Duodenal mucosa (tissue), 2 donors: ENCODE data around the gene C21orf91.

ENCODE experiments used
- H3K27ac ChIP-seq: one replicate; pipeline ENCODE4 v1.7.0; 2013; ENCODE audit warnings: low read depth, low read length
- H3K27me3 ChIP-seq, 2 donors: one replicate each; pipeline ENCODE4 v1.7.0; 2013; ENCODE audit warnings: low read length in 2 of 2, control low read depth in 1 of 2; ENCODE audit not compliant: insufficient read depth in 2 of 2, control insufficient read depth in 1 of 2
- H3K36me3 ChIP-seq, 2 donors: one replicate each; pipeline ENCODE4 v1.7.0; 2013; ENCODE audit warnings: low read length in 2 of 2, control low read depth in 1 of 2; ENCODE audit not compliant: insufficient read depth in 2 of 2, control insufficient read depth in 1 of 2
- H3K4me1 ChIP-seq, 2 donors: one replicate each; pipeline ENCODE4 v1.7.0; 2013; ENCODE audit warnings: low read length in 2 of 2, control low read depth in 1 of 2; ENCODE audit not compliant: insufficient read depth in 2 of 2, control insufficient read depth in 1 of 2
- H3K4me3 ChIP-seq, 2 donors: one replicate each; pipeline ENCODE4 v1.7.0; 2013; ENCODE audit warnings: low read length in 2 of 2, low read depth in 1 of 2
- H3K9ac ChIP-seq, 2 donors: one replicate each; pipeline ENCODE4 v1.7.0; 2013; ENCODE audit warnings: low read length in 2 of 2, low read depth in 1 of 2
- H3K9me3 ChIP-seq, 2 donors: one replicate each; pipeline ENCODE4 v1.7.0; 2013; ENCODE audit warnings: low read length in 2 of 2, control low read depth in 1 of 2; ENCODE audit not compliant: control insufficient read depth in 1 of 2

C21orf91 gene

GRCh38 chr21:17819114-17819876, at the start of gene C21orf91:
TSS of gene C21orf91 (minus strand) at chr21:17819356. CDS start at chr21:17818318, 1,038 bp downstream.
- H3K9ac ChIP-seq = peak within 1 kb of the TSS; percentile 79 to 81
- no peaks in the 10 kb centered on the region for H3K27me3 ChIP-seq
- peaks cover 5 to 13% of the 10 kb centered on the region in 2 donors for H3K4me1 ChIP-seq
- peak within 1 kb of the TSS; percentile 92 for H3K27ac ChIP-seq
- no peaks in the 10 kb centered on the region for H3K9me3 ChIP-seq
- H3K36me3 ChIP-seq = peaks cover 0 to 4% of the 10 kb centered on the region in 2 donors
- peak within 1 kb of the TSS; percentile 81 to 96 for H3K4me3 ChIP-seq

GRCh38 chr21:17866590-17866989, 47.4 kb upstream of the C21orf91 start:
- no peaks in the 10 kb centered on the region for H3K4me1 ChIP-seq

GRCh38 chr21:17859661-17860060, 40.5 kb upstream of the C21orf91 start:
- Histone ChIP-seq H3K4me1 (no peaks in the 10 kb centered on the region), H3K9ac (no peak overlapping the region), H3K27me3 (no peaks in the 10 kb centered on the region), H3K4me3 (no peak overlapping the region), H3K36me3 (no peaks in the 10 kb centered on the region), H3K9me3 (no peaks in the 10 kb centered on the region), H3K27ac (no peak overlapping the region)

More at GRCh38 chr21:17866590-17866989, 47.4 kb upstream of the C21orf91 start:
- Histone ChIP-seq H3K4me3 (no peak overlapping the region), H3K36me3 (no peaks in the 10 kb centered on the region), H3K27me3 (no peaks in the 10 kb centered on the region), H3K9me3 (no peaks in the 10 kb centered on the region), H3K27ac (no peak overlapping the region), H3K9ac (no peak overlapping the region)

GRCh38 chr21:17858747-17859146, 39.6 kb upstream of the C21orf91 start:
- H3K27me3 ChIP-seq = no peaks in the 10 kb centered on the region
- no peak overlapping the region for H3K27ac ChIP-seq
- no peak overlapping the region for H3K4me3 ChIP-seq
- H3K4me1 ChIP-seq = no peaks in the 10 kb centered on the region
- no peaks in the 10 kb centered on the region for H3K9me3 ChIP-seq
- H3K9ac ChIP-seq = no peak overlapping the region
- H3K36me3 ChIP-seq = no peaks in the 10 kb centered on the region

GRCh38 chr21:17854745-17855144, 35.6 kb upstream of the C21orf91 start:
- no peak overlapping the region for H3K27ac ChIP-seq
- H3K36me3 ChIP-seq = no peaks in the 10 kb centered on the region
- H3K4me1 ChIP-seq = no peaks in the 10 kb centered on the region
- no peaks in the 10 kb centered on the region for H3K27me3 ChIP-seq
- no peak overlapping the region for H3K9ac ChIP-seq
- H3K4me3 ChIP-seq = no peak overlapping the region
- H3K9me3 ChIP-seq = no peaks in the 10 kb centered on the region

- Histone ChIP-seq H3K27ac (no peak overlapping the region), H3K9me3 (no peaks in the 10 kb centered on the region), H3K4me1 (peaks cover 0 to under 1% of the 10 kb centered on the region in 2 donors), H3K36me3 (no peaks in the 10 kb centered on the region), H3K9ac (no peak overlapping the region), H3K27me3 (no peaks in the 10 kb centered on the region), H3K4me3 (no peak overlapping the region)
Measured at GRCh38 chr21:17853393-17854275, 34.5 kb upstream of the C21orf91 start.

GRCh38 chr21:17848228-17848627, 29.1 kb upstream of the C21orf91 start:
- no peak overlapping the region for H3K4me3 ChIP-seq
- H3K9ac ChIP-seq = no peak overlapping the region
- peaks cover 0 to 4% of the 10 kb centered on the region in 2 donors for H3K4me1 ChIP-seq
- no peaks in the 10 kb centered on the region for H3K36me3 ChIP-seq
- no peaks in the 10 kb centered on the region for H3K27me3 ChIP-seq
- H3K9me3 ChIP-seq = no peaks in the 10 kb centered on the region
- no peak overlapping the region for H3K27ac ChIP-seq

GRCh38 chr21:17841103-17841502, 21.9 kb upstream of the C21orf91 start:
- H3K36me3 ChIP-seq = no peaks in the 10 kb centered on the region
- H3K9ac ChIP-seq = no peak overlapping the region
- no peaks in the 10 kb centered on the region for H3K9me3 ChIP-seq
- H3K27me3 ChIP-seq = no peaks in the 10 kb centered on the region
- H3K4me1 ChIP-seq = no peaks in the 10 kb centered on the region
- H3K4me3 ChIP-seq = no peak overlapping the region
- no peak overlapping the region for H3K27ac ChIP-seq

GRCh38 chr21:17834639-17835354, 15.6 kb upstream of the C21orf91 start:
- H3K4me1 ChIP-seq = no peaks in the 10 kb centered on the region
- H3K36me3 ChIP-seq = no peaks in the 10 kb centered on the region
- H3K27me3 ChIP-seq = no peaks in the 10 kb centered on the region
- H3K9me3 ChIP-seq = no peaks in the 10 kb centered on the region
- no peak overlapping the region for H3K27ac ChIP-seq
- H3K9ac ChIP-seq = no peak overlapping the region
- no peak overlapping the region for H3K4me3 ChIP-seq

- Histone ChIP-seq H3K4me1 (no peaks in the 10 kb centered on the region), H3K4me3 (no peak overlapping the region), H3K27ac (no peak overlapping the region), H3K27me3 (no peaks in the 10 kb centered on the region), H3K9me3 (no peaks in the 10 kb centered on the region), H3K36me3 (no peaks in the 10 kb centered on the region), H3K9ac (no peak overlapping the region)
Measured at GRCh38 chr21:17829472-17829871, 10.3 kb upstream of the C21orf91 start.
